Vagina (tissue), 2 donors: ENCODE results near the gene KMT2E.

Source experiments
- POLR2AphosphoS5 ChIP-seq, 2 donors: sonication (generic); formaldehyde crosslinking; IDR thresholded peaks; one replicate each; pipeline ENCODE4 v1.9.0; 2017; ENCODE audit warnings: antibody characterized with exemption in 2 of 2, mild to moderate bottlenecking in 2 of 2, low read depth in 1 of 2; ENCODE audit not compliant: insufficient read depth in 1 of 2
- TF ChIP-seq, protein P1 (sequence below), 3 experiments: fragments of 450-650 bp in 2 of 3; fragments of 200-600 bp in 1 of 3; sonication (generic) in 1 of 3; IDR thresholded peaks; one replicate each; pipeline ENCODE4 v1.5.1; 2017 to 2019; ENCODE audit warnings: antibody characterized with exemption in 3 of 3, mild to moderate bottlenecking in 2 of 3, moderate library complexity in 2 of 3

DNA sequence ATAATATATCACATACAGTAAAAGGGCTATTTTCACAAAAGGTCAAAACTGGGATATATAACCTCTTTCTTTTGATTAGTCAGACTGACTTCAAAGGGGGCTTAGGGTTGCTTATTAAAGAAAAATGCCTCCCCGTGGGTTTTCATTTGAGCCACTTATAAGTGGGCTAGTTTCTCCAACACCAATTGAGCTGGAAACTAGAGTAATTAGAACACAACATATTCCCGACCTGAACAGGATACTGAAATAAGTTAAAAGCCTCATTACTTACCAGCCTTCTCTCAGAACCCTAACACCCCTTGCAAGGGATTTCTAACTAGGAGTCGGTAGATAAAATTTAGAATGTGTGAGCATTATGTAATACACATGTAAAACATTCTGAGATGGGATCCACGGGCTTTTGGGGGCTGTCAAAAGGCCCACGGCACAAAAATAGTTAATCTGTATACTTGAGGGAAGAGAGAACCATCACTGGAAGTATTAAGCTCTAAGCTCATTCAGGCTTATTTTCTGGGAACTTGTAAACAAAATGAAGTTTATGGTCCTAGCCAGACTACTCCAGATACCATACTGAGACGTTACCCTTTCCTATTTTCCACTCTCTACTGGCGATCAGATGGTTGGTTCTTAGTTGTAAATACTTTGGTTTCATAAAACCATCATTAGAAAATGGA, 29.3 kb upstream of the KMT2E start:
- TF ChIP-seq POLR2AphosphoS5 (IDR thresholded peaks at IDR 0.05; ENCODE audit: insufficient read depth in 1 of 2, low read depth in 1 of 2), result no peak
- TF ChIP-seq, protein P1, sequence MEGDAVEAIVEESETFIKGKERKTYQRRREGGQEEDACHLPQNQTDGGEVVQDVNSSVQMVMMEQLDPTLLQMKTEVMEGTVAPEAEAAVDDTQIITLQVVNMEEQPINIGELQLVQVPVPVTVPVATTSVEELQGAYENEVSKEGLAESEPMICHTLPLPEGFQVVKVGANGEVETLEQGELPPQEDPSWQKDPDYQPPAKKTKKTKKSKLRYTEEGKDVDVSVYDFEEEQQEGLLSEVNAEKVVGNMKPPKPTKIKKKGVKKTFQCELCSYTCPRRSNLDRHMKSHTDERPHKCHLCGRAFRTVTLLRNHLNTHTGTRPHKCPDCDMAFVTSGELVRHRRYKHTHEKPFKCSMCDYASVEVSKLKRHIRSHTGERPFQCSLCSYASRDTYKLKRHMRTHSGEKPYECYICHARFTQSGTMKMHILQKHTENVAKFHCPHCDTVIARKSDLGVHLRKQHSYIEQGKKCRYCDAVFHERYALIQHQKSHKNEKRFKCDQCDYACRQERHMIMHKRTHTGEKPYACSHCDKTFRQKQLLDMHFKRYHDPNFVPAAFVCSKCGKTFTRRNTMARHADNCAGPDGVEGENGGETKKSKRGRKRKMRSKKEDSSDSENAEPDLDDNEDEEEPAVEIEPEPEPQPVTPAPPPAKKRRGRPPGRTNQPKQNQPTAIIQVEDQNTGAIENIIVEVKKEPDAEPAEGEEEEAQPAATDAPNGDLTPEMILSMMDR (IDR thresholded peaks at IDR 0.05), result no peak
